Activated naive CD8-positive, alpha-beta T cell treated with anti-CD3 and anti-CD28 coated beads, Interleukin-2, amount 10 ng/mL, durations not matched to agents 7 days and 5 days (primary cell): Measurements from ENCODE around the gene SFT2D1. TPM values are rescaled to one million over a fixed set of nuclear protein-coding genes. Genes with fewer than 3 reads are reported as not detected.
"Not testable (repeated sequence)": the region's sequence is repeated elsewhere in the genome, so short reads cannot be mapped to it uniquely, and the experiment has no call there.

Experiments
- ATAC-seq: fragments of 150-1000 bp; cut with Tn5 transposase; one replicate; pipeline ENCODE4 v1.10.0; 2021; ENCODE audit warnings: low read depth, moderate library complexity
- POLR2A ChIA-PET: fragments of 350-600 bp; sonication (Branson Sonifier 250); formaldehyde crosslinking; loops from one replicate; lab custom pipeline; 2021; ENCODE audit warnings: antibody characterized with exemption; lab: Charles Lee
- DNase-seq: peaks from one replicate; pipeline ENCODE4 v3.0.0; 2021
- H3K27ac Mint-ChIP-seq: one replicate; pipeline ENCODE4 v1.8.0; 2022; ENCODE audit warnings: mild to moderate bottlenecking, mixed read lengths
- H3K27me3 Mint-ChIP-seq: one replicate; pipeline ENCODE4 v1.8.0; 2022; ENCODE audit warnings: mild to moderate bottlenecking, moderate library complexity, mixed read lengths
- H3K36me3 Mint-ChIP-seq: one replicate; pipeline ENCODE4 v1.8.0; 2021; ENCODE audit warnings: mild to moderate bottlenecking, mixed read lengths
- H3K4me1 Mint-ChIP-seq: one replicate; pipeline ENCODE4 v1.8.0; 2021; ENCODE audit warnings: mixed read lengths
- H3K4me3 Mint-ChIP-seq: one replicate; pipeline ENCODE4 v1.8.0; 2022; ENCODE audit warnings: mild to moderate bottlenecking, moderate library complexity, mixed read lengths
- H3K9me3 Mint-ChIP-seq: one replicate; pipeline ENCODE4 v1.8.0; 2021; ENCODE audit warnings: mixed read lengths
- total RNA-seq, 2 experiments: library from RNA; stranded (reverse); gene quantifications; one replicate each; pipeline ENCODE4 v1.2.3, GENCODE V29; 2021

The SFT2D1 gene
- total RNA-seq, result 10 to 100 TPM; 37.0 to 37.2 TPM

DNA sequence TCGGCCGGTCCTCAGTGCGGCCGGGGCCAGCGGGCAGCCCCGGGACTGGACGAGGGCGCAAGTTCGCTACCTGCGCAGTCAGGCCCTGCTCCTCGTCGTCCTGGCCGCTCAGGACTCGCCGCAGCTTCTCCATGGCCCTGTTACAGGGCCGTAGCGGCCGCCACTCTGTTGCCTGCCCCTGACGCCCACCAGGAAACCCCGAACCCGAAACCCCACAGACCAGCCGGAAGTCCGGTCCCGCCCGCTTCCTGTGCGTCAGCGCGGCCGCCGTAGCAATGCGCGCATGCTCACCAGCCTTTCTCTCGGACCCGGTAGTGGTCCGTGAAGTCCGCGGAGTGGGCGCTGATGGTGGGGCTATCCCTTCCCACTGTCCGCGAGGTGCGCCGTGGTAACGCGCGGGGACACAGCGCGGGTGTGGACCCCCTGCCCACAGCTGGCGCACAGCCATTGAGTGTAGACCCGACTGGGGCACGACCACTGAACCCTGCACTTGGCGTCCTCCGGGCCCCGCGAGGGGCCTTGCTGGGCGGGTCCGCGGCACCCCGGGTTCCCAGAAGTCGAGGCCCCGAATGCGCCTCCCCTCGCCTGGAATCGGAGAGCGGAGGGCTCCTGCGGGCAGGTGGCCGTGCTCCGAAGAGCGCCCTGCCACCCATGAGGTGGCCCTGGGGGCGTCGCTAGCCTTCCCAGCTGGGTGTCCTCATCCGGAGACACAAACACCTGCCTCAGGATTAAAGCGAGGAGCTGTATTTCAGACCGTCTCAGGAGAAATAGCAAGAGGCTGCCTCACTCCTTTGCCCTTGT lies at the start of gene SFT2D1:
TSS of gene SFT2D1 (minus strand) at position 197 of the 801 bp plus-strand sequence. CDS start at position 133, 64 bp downstream.
- H3K27ac Mint-ChIP-seq, result peak within 1 kb of the TSS; percentile 83
- peak; percentile 88 for DNase-seq
- H3K36me3 Mint-ChIP-seq, result peaks cover 1% of the 10 kb centered on the region
- peak within 1 kb of the TSS; percentile 89 for H3K4me3 Mint-ChIP-seq
- H3K4me1 Mint-ChIP-seq, result peaks cover 9% of the 10 kb centered on the region
- no peaks in the 10 kb centered on the region for H3K9me3 Mint-ChIP-seq
- H3K27me3 Mint-ChIP-seq, result peaks cover 21% of the 10 kb centered on the region
- ATAC-seq, result peak; percentile 78
- POLR2A ChIA-PET, result interaction anchor here (0.9 to 1.1 kb wide), 5 partner anchors 9 to 46 kb away, joined by 3 to 5 read pairs (median 3); no protein-coding TSS in a partner anchor

DNA sequence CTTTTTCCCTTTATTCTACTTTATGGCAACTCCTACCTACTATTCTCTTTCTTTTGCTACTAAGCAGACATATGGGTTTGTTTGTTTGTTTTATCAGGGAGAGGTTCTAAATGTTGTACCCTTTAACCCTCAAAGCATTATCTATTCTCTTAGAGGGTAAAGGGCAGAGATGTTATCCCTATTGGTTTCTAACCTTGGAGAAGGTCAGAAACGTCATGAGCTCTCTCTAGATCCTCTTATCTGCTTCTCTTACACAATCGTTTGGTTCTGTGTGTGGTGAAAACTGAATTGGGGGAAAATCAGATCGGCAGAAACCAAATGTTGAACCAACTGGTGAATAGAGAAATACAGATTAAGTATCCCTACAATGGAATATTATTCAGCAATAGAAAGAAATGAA lies 46.8 kb upstream of the SFT2D1 start:
- ATAC-seq, result no peak
- no peak overlapping the region for H3K4me3 Mint-ChIP-seq
- H3K27me3 Mint-ChIP-seq, result peaks cover 23% of the 10 kb centered on the region
- no peaks in the 10 kb centered on the region for H3K36me3 Mint-ChIP-seq
- POLR2A ChIA-PET, result no interaction called here
- no peaks in the 10 kb centered on the region for H3K9me3 Mint-ChIP-seq
- no peak for DNase-seq
- no peaks in the 10 kb centered on the region for H3K4me1 Mint-ChIP-seq
- H3K27ac Mint-ChIP-seq, result no peak overlapping the region

DNA sequence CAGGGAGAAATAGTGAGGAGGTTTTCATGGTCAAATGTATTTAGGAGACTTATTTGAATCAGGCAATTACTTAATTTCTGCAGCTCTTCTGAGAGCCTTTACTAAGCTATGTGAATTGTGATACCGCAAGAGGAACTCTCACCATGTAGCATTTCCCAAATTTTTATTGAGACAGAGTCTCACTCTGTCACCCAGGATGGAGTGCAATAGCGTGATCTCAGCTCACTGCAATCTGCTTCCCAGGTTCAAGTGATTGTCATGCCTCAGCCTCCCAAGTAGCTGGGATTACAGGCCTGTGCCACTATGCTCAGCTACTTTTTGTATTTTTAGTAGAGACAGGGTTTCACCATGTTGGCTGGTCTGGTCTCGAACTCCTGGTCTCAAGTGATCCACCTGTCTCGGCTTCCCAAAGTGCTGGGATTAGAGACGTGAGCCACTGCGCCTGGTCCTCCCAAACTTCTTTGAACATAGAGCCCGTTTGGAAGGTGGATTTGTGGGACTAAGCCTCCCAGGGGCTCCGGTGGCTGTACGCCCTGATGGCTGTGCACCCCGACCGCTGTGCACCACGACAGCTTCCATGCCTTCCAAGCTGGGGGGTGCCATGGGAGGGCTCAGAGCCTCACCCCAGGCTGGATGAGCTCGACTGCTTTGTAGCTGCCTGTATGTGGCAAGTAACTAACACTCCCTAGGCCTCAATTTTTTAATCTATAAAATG lies 46.1 kb upstream of the SFT2D1 start:
- Mint-ChIP-seq H3K4me1 (peaks cover 4% of the 10 kb centered on the region), H3K27ac (no peak overlapping the region), H3K4me3 (no peak overlapping the region), H3K36me3 (no peaks in the 10 kb centered on the region), H3K27me3 (peaks cover 22% of the 10 kb centered on the region), H3K9me3 (no peaks in the 10 kb centered on the region)
- ATAC-seq, result no peak
- DNase-seq, result no peak
- POLR2A ChIA-PET, result no interaction called here

DNA sequence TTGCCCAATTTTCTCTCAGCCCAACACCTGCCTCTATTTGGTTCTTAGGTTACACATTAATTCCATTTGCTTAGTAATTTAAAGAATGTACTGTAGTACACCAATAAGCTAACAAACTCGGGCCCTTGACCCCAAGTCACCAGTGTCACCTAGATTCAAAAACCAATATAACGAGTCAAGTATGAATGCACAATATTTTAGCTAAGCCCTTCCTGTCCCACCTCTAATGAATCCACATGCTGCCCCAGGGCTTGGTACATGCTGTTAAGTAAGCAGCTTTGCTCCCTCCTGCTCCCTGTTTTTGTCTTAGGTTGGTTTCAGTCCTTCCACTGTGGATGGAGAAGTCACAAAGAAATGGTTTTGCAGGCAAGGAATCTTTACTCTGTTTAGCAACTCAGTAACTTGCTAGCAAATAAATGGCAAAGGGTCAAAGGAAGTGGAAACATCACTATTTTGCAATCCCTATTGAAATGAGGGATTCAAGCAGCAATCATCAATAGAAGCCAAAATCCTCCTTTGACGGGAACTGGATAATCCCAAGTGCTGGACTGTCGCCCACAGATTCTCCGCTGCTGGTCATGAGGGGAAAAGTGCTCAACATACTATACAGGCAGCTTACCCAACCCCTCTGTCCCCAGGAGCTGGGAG lies 45.4 kb upstream of the SFT2D1 start:
- peaks cover 4% of the 10 kb centered on the region for H3K4me1 Mint-ChIP-seq
- POLR2A ChIA-PET, result interaction anchor here (0.9 kb wide), 1 partner anchor 13 kb away, joined by 4 read pairs; no protein-coding TSS in a partner anchor

DNA sequence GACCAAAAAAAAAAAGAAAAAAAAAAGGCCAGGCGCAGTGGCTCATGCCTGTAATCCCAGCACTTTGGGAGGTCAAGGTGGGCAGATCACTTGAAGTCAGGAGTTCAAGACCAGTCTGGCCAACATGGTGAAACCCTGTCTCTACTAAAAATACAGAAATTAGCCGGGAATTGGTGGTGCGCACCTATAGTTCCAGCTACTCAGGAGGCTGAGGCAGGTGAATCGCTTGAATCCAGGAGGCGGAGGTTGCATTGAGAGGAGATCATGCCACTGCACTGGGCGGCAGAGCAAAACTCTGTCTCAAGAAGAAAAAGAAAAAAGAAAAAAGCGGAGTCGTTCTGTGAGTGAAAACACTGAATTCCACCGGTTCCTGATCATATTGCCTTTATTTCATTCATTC lies 44.8 kb upstream of the SFT2D1 start:
- H3K27me3 Mint-ChIP-seq, result peaks cover 22% of the 10 kb centered on the region
- POLR2A ChIA-PET, result interaction anchor here (0.9 kb wide), 1 partner anchor 13 kb away, joined by 4 read pairs; no protein-coding TSS in a partner anchor
- not testable (repeated sequence) for ATAC-seq, H3K27ac Mint-ChIP-seq, H3K4me1 Mint-ChIP-seq, H3K9me3 Mint-ChIP-seq, H3K36me3 Mint-ChIP-seq, H3K4me3 Mint-ChIP-seq, DNase-seq

More for the DNA sequence above, 45.4 kb upstream of the SFT2D1 start:
- no peak overlapping the region for H3K27ac Mint-ChIP-seq
- peaks cover 22% of the 10 kb centered on the region for H3K27me3 Mint-ChIP-seq
- ATAC-seq, result no peak
- no peaks in the 10 kb centered on the region for H3K9me3 Mint-ChIP-seq
- no peak for DNase-seq
- no peaks in the 10 kb centered on the region for H3K36me3 Mint-ChIP-seq
- H3K4me3 Mint-ChIP-seq, result no peak overlapping the region

DNA sequence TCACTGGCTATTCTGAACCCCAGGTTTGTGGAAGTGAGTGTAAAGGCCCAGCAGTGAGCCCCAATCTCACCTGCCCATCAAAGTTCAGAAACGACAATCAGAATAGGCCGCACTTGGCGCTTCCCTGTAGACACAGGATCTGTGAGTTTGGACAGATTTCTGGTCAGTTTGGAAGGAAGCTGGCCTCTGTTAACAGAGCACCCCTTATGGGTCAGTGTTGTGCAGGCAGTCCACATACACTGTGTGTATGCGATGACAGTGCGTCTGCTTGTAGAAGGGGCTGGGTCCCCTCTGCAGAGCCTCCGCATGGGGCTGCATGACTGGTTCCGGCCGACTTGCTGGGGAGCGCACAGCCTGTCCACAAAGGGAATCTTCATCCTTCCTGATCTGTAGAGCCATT lies 43.8 kb upstream of the SFT2D1 start:
- H3K27me3 Mint-ChIP-seq, result peaks cover 22% of the 10 kb centered on the region
- ATAC-seq, result no peak

DNA sequence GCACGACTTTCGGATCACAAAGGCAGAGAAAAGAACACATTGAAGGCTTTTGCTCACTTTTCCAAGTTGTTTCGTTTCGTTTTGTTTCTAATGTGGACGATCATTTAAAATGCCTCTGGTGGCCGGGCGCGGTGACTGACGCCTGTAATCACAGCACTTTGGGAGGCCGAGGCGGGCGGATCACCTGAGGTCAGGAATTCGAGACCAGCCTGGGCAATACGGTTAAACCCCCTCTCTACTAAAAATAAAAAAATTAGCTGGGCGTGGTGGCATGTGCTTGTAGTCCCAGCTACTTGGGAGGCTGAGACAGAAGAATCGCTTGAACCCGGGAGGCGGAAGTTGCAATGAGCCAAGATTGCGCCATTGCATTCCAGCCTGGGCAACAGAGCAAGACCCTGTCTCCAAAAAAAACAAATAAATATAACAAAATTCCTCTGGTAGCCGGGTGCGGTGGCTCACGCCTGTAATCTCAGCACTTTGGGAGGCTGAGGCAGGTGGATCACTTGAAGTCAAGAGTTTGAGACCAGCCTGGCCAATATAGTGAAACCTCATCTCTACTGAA lies 41.5 kb upstream of the SFT2D1 start:
- not testable (repeated sequence) for H3K36me3 Mint-ChIP-seq, H3K9me3 Mint-ChIP-seq, ATAC-seq, DNase-seq, H3K4me1 Mint-ChIP-seq
- POLR2A ChIA-PET, result interaction anchor here (0.7 kb wide), 1 partner anchor 50 kb away, joined by 3 read pairs; no protein-coding TSS in a partner anchor
- Mint-ChIP-seq H3K27me3 (peaks cover 13% of the 10 kb centered on the region), H3K27ac (peak overlapping the region; percentile 57), H3K4me3 (peak overlapping the region; percentile 84)

More for the DNA sequence above, 43.8 kb upstream of the SFT2D1 start:
- Mint-ChIP-seq H3K27ac (no peak overlapping the region), H3K4me3 (no peak overlapping the region), H3K9me3 (no peaks in the 10 kb centered on the region), H3K4me1 (peaks cover 7% of the 10 kb centered on the region), H3K36me3 (no peaks in the 10 kb centered on the region)
- no peak for DNase-seq
- POLR2A ChIA-PET, result no interaction called here

DNA sequence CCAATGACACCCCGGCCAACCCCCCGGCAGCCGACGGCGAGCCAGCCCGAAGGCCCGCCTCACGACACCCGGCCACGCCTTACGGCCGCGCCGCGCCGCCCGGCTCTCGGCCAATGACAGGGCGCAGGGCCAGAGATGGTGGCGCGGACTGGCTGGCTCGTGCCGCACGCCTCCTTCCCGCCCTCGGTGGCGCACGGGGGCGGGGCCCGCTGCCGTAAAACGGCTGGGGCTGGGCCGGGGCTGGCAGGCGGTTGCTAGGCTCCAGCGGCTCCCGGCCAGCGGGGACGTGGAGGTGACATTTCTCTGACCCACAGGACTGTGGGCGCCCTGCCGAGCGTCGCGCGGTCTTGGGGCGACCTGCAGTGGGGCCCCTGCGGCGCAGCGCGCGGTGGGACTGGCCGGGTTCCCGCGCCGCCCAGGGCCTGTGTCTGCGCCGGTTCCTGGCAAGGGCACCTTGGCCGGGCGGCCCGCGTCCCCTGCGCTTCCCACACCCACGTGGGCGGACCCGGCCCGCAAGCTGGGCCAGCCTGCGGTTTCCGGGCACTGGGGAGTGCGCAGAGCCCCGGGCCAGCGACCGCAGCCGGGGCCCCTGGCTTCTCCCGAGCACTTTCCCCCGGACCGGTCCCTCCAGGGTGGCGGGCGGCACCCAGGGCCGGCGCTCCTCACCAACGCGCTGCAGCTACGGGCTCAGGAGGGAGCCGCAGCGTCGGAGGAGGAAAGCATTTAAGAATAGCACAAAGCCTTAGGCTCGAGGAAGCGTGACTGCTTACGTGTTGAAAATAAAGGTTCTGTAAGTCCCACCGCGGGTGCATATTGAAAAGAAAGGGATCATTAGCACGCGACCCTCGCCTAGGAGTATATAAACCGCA lies 40.8 kb upstream of the SFT2D1 start, which contains the start of gene MPC1:
TSS of gene MPC1 (minus strand) at position 8 of the 869 bp plus-strand sequence. CDS start 64 bp downstream, outside the sequence.
- peak within 1 kb of the TSS; percentile 74 for H3K27ac Mint-ChIP-seq
- H3K27me3 Mint-ChIP-seq, result peaks cover 13% of the 10 kb centered on the region
- DNase-seq (peak; percentile 97), ATAC-seq (peak; percentile 93)
- H3K4me1 Mint-ChIP-seq, result peaks cover 8% of the 10 kb centered on the region
- no peaks in the 10 kb centered on the region for H3K9me3 Mint-ChIP-seq
- H3K36me3 Mint-ChIP-seq, result no peaks in the 10 kb centered on the region
- H3K4me3 Mint-ChIP-seq, result peak within 1 kb of the TSS; percentile 88
- POLR2A ChIA-PET, result interaction anchor here (0.7 kb wide), 1 partner anchor 49 kb away, joined by 3 read pairs; no protein-coding TSS in a partner anchor

DNA sequence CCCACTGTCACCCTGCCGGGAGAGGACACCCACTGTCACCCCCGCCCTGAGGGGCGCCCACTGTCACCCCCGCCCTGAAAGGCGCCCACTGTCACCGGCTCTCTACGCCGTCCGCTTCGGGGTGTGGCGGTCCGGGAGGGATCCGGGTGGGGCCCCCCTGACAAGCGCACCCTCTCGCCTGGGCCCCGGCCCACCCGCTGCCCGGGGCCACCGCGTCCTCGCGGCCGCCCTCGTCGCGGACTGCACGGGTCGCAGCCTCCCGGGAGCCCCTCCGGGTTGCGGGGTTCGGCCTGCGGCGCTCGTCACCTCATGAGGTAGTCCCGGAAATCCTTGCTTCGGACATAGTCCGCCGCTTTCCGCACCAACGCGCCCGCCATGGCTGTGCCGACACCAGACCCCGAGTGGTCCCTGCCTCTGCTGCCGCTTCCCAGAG lies 40.2 kb upstream of the SFT2D1 start:
- H3K36me3 Mint-ChIP-seq, result no peaks in the 10 kb centered on the region
- H3K27ac Mint-ChIP-seq, result peak overlapping the region; percentile 74
- H3K4me3 Mint-ChIP-seq, result peak overlapping the region; percentile 88
- peaks cover 8% of the 10 kb centered on the region for H3K27me3 Mint-ChIP-seq
- no peaks in the 10 kb centered on the region for H3K9me3 Mint-ChIP-seq
- peaks cover 8% of the 10 kb centered on the region for H3K4me1 Mint-ChIP-seq
- ATAC-seq, result no peak
- no peak for DNase-seq
- POLR2A ChIA-PET, result no interaction called here

DNA sequence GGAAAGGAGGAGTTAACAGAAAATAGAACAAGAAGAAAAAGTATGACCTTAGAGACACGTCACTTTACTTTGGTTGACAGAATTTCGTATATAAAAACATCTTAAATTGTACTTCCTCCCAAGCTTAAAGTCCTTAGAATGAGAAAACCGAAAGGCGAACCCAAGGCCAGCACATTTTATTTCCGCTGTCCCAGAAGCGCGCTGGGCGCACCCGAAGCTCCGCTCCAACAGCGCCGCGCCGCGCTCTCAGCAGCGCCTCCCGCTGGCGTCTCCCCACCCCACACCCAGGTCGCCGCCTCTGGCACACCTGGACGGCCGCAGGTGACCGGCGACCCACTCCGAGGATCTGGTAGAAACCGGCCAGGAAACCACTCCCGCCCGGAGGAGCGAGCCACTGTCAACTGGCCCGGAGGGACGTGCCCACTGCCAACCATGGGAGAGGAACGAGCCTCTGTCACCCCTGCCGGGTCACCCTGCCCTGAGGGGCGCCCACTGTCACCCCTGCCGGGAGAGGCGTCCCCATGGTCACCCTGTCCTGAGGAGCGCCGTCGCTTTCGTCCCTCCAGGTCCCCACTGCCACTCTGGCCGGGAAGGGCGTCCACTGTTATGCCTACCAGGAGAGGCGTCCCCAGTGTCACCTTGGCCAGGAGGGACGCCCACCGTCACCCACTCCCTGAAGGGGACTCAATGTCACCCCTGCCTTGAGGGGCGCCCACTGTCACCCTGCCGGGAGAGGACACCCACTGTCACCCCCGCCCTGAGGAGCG lies 39.6 kb upstream of the SFT2D1 start:
- H3K27ac Mint-ChIP-seq, result peak overlapping the region; percentile 74
- H3K9me3 Mint-ChIP-seq, result no peaks in the 10 kb centered on the region
- ATAC-seq (peak; percentile 29), DNase-seq (peak; percentile 88)
- POLR2A ChIA-PET, result interaction anchor here (0.6 to 1.6 kb wide), 4 partner anchors 39 to 102 kb away, joined by 3 to 7 read pairs (median 4); partner anchors contain the start of gene PRR18
- H3K27me3 Mint-ChIP-seq, result peaks cover 4% of the 10 kb centered on the region
- peaks cover 8% of the 10 kb centered on the region for H3K4me1 Mint-ChIP-seq
- H3K36me3 Mint-ChIP-seq, result no peaks in the 10 kb centered on the region
- H3K4me3 Mint-ChIP-seq, result peak overlapping the region; percentile 88

DNA sequence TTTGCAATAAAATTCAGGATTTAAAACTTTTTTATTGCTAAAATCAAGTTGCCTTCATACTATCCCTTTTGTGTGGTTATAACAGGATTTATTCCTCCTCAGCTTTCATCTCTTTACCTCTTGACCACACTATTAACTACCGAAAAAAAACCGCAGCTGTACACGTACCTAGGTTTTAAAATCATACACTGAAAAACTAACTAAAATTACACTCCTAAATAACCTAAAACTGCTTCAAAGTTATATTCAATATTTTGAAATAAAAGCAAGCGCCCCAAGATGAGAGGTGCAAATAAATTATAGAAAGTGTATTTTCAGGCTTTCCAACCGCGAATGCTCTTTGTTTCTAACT lies 39.0 kb upstream of the SFT2D1 start:
- Mint-ChIP-seq H3K4me1 (peaks cover 8% of the 10 kb centered on the region), H3K27me3 (peaks cover 4% of the 10 kb centered on the region), H3K9me3 (no peaks in the 10 kb centered on the region), H3K36me3 (no peaks in the 10 kb centered on the region), H3K4me3 (peak overlapping the region; percentile 88), H3K27ac (peak overlapping the region; percentile 74)
- no peak for DNase-seq
- ATAC-seq, result no peak
- POLR2A ChIA-PET, result interaction anchor here (0.6 to 1.6 kb wide), 5 partner anchors 38 to 102 kb away, joined by 3 to 7 read pairs (median 3); partner anchors contain the start of gene PRR18
